ENCODE data around the gene CTDP1. TPM values are rescaled to one million over a fixed set of nuclear protein-coding genes. Genes with fewer than 3 reads are reported as not detected.

CTDP1 gene
- total and polyA plus RNA-seq, 2 experiments from 2014 or later: 23.3 to 30.2 TPM

- Histone ChIP-seq H3K27ac (no peak overlapping the region), H3K9me3 (ENCODE audit: low read depth) (no peaks in the 10 kb centered on the region), H3K27me3 (no peaks in the 10 kb centered on the region), H3K36me3 (peaks cover 15% of the 10 kb centered on the region), H3K4me3 (no peak overlapping the region), H3K4me1 (ENCODE audit: low read depth) (no peaks in the 10 kb centered on the region)
- no peak for DNase-seq (ENCODE audit: low read depth in 1 of 2, low spot score in 1 of 2)
- no peak for TF ChIP-seq CTCF (IDR thresholded peaks at IDR 0.05; ENCODE audit: low read depth, low read length)
Measured at GRCh38 chr18:79694895-79695213, 15.3 kb downstream of the CTDP1 start.

DNA sequence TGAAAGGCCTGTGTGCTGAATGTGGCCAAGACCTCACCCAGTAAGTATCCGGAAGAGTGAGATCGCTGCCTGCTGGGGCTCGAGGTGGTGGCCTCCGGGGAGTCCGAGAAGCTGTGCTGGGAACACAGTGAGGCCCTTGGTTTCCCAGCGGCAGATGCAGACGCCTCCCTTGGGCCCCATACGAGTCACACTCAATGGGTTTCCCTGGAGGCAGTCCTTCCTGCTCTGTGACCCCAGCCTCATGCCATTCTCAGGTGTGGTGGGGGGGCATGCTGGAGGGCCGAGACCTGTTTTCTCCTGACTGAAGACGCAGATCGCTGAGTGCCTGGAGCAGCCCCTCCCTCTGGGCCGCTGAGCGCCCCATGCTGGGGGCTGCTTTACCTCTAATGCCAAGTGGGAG, 15.7 kb downstream of the CTDP1 start:
- peaks cover 19% of the 10 kb centered on the region for H3K36me3 ChIP-seq
- H3K27me3 ChIP-seq: no peaks in the 10 kb centered on the region
- no peak for DNase-seq (ENCODE audit: low read depth in 1 of 2, low spot score in 1 of 2)
- H3K9me3 ChIP-seq (ENCODE audit: low read depth): no peaks in the 10 kb centered on the region
- H3K27ac ChIP-seq: no peak overlapping the region
- H3K4me3 ChIP-seq: no peak overlapping the region
- no peak for TF ChIP-seq CTCF (IDR thresholded peaks at IDR 0.05; ENCODE audit: low read depth, low read length)
- no peaks in the 10 kb centered on the region for H3K4me1 ChIP-seq (ENCODE audit: low read depth)

DNA sequence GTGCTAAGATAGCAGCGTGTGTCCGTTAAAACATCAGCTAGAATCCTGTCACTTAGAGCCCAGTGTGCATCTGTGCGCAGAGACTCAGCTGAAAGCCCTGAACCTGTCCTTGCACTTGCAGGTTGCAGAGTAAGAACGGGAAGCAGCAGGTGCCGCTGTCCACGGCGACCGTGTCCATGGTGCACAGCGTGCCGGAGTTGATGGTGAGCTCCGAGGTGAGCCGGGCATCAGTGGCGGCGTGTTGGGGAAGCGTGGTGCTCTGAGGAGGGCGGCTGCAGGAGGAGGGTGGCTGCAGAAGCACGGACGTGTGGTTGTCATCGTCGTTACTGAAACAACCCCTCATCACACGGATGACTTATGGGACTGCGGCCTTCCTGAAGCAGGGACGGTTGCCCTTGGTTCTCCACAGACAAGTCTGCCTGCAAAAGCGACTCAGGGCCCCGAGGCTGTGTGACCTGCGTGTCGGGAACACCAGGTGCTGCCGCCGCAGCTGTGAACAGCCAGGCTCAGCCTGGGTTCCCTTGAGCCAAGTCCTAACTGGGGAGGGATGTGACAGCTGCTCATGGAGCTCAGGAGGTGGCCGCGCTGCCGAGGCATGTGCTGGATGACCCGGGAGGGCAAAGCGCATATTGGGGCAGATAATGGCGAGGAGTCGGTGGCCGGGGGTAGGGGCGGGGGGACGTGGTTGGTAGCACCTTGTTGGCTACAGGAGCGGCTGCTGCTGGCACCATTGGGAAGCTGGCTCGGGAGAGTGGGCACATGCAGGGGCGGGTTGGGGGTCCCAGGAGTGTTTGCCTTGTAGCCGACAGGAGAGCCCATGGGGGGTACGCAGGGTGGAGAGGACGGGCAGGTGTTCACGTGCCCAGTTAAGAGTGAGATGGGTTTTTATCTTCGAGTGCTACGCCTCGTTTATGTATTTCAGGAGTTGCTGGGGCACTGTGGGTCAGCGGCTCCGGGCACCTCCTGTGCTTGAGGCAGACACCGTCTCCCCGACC, 16.6 kb downstream of the CTDP1 start:
- peaks cover 22% of the 10 kb centered on the region for H3K36me3 ChIP-seq
- H3K4me1 ChIP-seq (ENCODE audit: low read depth): no peaks in the 10 kb centered on the region
- TF ChIP-seq CTCF (IDR thresholded peaks at IDR 0.05; ENCODE audit: low read depth, low read length): no peak
- no peak overlapping the region for H3K27ac ChIP-seq
- H3K27me3 ChIP-seq: no peaks in the 10 kb centered on the region
- H3K4me3 ChIP-seq: no peak overlapping the region
- H3K9me3 ChIP-seq (ENCODE audit: low read depth): no peaks in the 10 kb centered on the region
- DNase-seq (ENCODE audit: low read depth in 1 of 2, low spot score in 1 of 2): no peak

DNA sequence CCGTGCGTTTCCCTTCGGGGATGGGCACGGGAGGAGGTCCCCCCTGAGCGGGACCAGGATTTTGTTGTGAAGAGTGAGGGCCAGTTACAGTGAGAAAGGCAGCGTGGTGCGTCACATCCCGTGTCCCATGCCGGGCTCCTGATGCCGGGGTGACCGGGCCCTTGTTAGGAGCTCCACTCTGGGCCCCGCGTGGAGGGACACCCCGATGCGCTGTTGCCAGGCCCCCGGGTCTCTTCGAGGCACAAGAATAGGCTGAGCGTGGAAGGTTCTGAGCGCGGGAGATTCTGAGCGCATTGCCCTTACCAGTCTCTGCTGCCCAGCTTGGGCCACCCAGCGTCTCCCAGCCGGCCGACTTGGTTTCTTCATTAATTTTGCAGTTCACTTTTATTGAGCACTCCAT, 17.6 kb downstream of the CTDP1 start:
- Histone ChIP-seq H3K4me1 (ENCODE audit: low read depth) (no peaks in the 10 kb centered on the region), H3K4me3 (no peak overlapping the region), H3K27me3 (no peaks in the 10 kb centered on the region), H3K27ac (no peak overlapping the region), H3K36me3 (peaks cover 22% of the 10 kb centered on the region), H3K9me3 (ENCODE audit: low read depth) (no peaks in the 10 kb centered on the region)
- no peak for TF ChIP-seq CTCF (IDR thresholded peaks at IDR 0.05; ENCODE audit: low read depth, low read length)
- DNase-seq (ENCODE audit: low read depth in 1 of 2, low spot score in 1 of 2): no peak

GRCh38 chr18:79697976-79698375, 18.4 kb downstream of the CTDP1 start:
- Histone ChIP-seq H3K4me1 (ENCODE audit: low read depth) (no peaks in the 10 kb centered on the region), H3K9me3 (ENCODE audit: low read depth) (no peaks in the 10 kb centered on the region), H3K27ac (no peak overlapping the region), H3K36me3 (peaks cover 22% of the 10 kb centered on the region), H3K4me3 (no peak overlapping the region), H3K27me3 (no peaks in the 10 kb centered on the region)
- DNase-seq (ENCODE audit: low read depth in 1 of 2, low spot score in 1 of 2): no peak
- TF ChIP-seq CTCF (IDR thresholded peaks at IDR 0.05; ENCODE audit: low read depth, low read length): no peak
